ENCODE measurements around the gene FOXC1.

DNA sequence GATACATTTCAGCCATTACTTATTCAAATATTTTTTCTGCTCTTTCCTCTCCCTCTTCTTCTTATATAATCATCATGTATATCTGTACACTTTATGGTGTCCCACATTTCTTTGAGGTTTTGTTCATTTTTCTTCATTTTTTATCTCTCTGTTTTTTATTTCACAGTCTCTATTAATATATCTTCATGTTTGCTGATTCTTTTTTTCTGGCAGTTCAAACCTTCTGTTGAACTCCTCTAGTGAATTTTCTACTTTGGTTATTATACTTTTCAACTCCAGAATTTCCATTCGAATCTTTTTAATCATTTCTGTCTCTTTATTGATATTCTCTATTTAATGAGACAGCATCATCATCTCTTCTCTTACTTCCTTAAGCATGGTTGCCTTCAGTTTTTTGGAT, 38.9 kb upstream of the FOXC1 start:
- TF ChIP-seq, protein P1, sequence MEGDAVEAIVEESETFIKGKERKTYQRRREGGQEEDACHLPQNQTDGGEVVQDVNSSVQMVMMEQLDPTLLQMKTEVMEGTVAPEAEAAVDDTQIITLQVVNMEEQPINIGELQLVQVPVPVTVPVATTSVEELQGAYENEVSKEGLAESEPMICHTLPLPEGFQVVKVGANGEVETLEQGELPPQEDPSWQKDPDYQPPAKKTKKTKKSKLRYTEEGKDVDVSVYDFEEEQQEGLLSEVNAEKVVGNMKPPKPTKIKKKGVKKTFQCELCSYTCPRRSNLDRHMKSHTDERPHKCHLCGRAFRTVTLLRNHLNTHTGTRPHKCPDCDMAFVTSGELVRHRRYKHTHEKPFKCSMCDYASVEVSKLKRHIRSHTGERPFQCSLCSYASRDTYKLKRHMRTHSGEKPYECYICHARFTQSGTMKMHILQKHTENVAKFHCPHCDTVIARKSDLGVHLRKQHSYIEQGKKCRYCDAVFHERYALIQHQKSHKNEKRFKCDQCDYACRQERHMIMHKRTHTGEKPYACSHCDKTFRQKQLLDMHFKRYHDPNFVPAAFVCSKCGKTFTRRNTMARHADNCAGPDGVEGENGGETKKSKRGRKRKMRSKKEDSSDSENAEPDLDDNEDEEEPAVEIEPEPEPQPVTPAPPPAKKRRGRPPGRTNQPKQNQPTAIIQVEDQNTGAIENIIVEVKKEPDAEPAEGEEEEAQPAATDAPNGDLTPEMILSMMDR (IDR thresholded peaks at IDR 0.05 in 2 of 3, conservative IDR thresholded peaks at IDR 0.05 in 1 of 3; ENCODE audit: borderline replicate concordance in 1 of 3, insufficient read depth in 1 of 3, low read depth in 2 of 3, low read length in 2 of 3), result no peak
- TF ChIP-seq, protein P2, sequence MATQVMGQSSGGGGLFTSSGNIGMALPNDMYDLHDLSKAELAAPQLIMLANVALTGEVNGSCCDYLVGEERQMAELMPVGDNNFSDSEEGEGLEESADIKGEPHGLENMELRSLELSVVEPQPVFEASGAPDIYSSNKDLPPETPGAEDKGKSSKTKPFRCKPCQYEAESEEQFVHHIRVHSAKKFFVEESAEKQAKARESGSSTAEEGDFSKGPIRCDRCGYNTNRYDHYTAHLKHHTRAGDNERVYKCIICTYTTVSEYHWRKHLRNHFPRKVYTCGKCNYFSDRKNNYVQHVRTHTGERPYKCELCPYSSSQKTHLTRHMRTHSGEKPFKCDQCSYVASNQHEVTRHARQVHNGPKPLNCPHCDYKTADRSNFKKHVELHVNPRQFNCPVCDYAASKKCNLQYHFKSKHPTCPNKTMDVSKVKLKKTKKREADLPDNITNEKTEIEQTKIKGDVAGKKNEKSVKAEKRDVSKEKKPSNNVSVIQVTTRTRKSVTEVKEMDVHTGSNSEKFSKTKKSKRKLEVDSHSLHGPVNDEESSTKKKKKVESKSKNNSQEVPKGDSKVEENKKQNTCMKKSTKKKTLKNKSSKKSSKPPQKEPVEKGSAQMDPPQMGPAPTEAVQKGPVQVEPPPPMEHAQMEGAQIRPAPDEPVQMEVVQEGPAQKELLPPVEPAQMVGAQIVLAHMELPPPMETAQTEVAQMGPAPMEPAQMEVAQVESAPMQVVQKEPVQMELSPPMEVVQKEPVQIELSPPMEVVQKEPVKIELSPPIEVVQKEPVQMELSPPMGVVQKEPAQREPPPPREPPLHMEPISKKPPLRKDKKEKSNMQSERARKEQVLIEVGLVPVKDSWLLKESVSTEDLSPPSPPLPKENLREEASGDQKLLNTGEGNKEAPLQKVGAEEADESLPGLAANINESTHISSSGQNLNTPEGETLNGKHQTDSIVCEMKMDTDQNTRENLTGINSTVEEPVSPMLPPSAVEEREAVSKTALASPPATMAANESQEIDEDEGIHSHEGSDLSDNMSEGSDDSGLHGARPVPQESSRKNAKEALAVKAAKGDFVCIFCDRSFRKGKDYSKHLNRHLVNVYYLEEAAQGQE (IDR thresholded peaks at IDR 0.05; ENCODE audit: low read depth), result no peak
- no peak for TF ChIP-seq EZH2phosphoT487 (IDR thresholded peaks at IDR 0.05; ENCODE audit: borderline replicate concordance)
- TF ChIP-seq, protein P3, sequence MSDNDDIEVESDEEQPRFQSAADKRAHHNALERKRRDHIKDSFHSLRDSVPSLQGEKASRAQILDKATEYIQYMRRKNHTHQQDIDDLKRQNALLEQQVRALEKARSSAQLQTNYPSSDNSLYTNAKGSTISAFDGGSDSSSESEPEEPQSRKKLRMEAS (IDR thresholded peaks at IDR 0.05), result no peak
- TF ChIP-seq, protein P4, sequence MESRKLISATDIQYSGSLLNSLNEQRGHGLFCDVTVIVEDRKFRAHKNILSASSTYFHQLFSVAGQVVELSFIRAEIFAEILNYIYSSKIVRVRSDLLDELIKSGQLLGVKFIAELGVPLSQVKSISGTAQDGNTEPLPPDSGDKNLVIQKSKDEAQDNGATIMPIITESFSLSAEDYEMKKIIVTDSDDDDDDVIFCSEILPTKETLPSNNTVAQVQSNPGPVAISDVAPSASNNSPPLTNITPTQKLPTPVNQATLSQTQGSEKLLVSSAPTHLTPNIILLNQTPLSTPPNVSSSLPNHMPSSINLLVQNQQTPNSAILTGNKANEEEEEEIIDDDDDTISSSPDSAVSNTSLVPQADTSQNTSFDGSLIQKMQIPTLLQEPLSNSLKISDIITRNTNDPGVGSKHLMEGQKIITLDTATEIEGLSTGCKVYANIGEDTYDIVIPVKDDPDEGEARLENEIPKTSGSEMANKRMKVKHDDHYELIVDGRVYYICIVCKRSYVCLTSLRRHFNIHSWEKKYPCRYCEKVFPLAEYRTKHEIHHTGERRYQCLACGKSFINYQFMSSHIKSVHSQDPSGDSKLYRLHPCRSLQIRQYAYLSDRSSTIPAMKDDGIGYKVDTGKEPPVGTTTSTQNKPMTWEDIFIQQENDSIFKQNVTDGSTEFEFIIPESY (IDR thresholded peaks at IDR 0.05; ENCODE audit: extremely low read depth, insufficient replicate concordance, low read length), result no peak
- TF ChIP-seq POLR2AphosphoS5 (IDR thresholded peaks at IDR 0.05; ENCODE audit: low read depth, low read length), result no peak
- TF ChIP-seq ZNF274 (IDR thresholded peaks at IDR 0.05; ENCODE audit: low read depth, low read length), result no peak
- no peak for TF ChIP-seq SP1 (IDR thresholded peaks at IDR 0.05; ENCODE audit: low read depth)
- TF ChIP-seq POLR2A (IDR thresholded peaks at IDR 0.05; ENCODE audit: borderline replicate concordance, extremely low read depth, insufficient read depth, insufficient read length), result no peak
- no peak for TF ChIP-seq EZH2 (IDR thresholded peaks at IDR 0.05)
- TF ChIP-seq, protein P5, sequence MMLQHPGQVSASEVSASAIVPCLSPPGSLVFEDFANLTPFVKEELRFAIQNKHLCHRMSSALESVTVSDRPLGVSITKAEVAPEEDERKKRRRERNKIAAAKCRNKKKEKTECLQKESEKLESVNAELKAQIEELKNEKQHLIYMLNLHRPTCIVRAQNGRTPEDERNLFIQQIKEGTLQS (IDR thresholded peaks at IDR 0.05), result no peak
- no peak for TF ChIP-seq SRF (IDR thresholded peaks at IDR 0.05; ENCODE audit: low read depth)
- no peak for TF ChIP-seq CBX3 (IDR thresholded peaks at IDR 0.05; ENCODE audit: low read depth)

All from HCT116 (cell line).